WI38 (cell line): ENCODE measurements around the gene TCF19.

Experiments used
- H3K4me3 ChIP-seq: 2 replicates; pipeline ENCODE4 v1.5.1; 2011; ENCODE audit warnings: low read depth, mild to moderate bottlenecking, control low read depth, low read length
- TF ChIP-seq, protein P1 (sequence below): IDR thresholded peaks from 2 replicates; pipeline ENCODE4 v1.5.1; 2012; ENCODE audit warnings: low read depth, mild to moderate bottlenecking, control low read depth, low read length

TCF19 gene, protein sequence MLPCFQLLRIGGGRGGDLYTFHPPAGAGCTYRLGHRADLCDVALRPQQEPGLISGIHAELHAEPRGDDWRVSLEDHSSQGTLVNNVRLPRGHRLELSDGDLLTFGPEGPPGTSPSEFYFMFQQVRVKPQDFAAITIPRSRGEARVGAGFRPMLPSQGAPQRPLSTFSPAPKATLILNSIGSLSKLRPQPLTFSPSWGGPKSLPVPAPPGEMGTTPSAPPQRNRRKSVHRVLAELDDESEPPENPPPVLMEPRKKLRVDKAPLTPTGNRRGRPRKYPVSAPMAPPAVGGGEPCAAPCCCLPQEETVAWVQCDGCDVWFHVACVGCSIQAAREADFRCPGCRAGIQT

DNA sequence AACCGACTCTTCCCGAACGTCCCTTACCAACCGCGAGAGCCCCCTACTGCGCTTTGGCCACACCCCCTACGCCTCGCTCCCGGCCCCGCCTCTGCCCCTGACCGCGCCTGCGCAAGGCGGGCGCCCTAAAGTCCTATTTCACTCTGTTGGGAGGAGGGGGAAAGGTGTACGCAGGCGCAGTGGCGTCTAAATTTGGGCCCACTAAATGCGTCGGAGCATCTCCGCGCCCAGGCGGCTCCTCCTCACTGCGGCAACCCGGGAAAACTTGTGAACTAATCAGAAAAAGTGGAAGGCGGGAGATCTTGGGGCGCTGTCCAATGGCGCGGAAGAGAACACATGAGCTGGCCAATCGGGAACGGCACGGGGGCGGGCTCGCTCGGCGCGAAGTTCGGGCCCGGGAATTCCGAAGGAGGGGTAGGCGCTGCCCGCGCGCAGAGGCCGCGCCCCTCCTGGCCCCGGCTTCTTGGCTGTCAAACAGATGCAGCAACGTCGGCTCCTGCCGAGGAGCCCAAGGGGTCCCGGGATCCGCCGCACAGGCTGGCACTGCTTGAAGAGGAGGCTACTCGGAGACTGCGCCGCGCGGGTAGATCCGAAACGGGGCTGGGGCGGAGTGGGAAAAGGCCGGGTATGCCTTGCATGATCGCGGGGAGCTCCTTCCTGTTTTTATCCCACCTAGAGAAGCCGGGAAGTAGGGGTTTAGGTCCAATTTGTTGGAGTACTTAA lies at the start of gene TCF19:
Gene TCF19, plus strand, starts transcription at position 450 of the 723 bp plus-strand sequence. CDS start 881 bp downstream, outside the sequence.
- TF ChIP-seq, protein P1, sequence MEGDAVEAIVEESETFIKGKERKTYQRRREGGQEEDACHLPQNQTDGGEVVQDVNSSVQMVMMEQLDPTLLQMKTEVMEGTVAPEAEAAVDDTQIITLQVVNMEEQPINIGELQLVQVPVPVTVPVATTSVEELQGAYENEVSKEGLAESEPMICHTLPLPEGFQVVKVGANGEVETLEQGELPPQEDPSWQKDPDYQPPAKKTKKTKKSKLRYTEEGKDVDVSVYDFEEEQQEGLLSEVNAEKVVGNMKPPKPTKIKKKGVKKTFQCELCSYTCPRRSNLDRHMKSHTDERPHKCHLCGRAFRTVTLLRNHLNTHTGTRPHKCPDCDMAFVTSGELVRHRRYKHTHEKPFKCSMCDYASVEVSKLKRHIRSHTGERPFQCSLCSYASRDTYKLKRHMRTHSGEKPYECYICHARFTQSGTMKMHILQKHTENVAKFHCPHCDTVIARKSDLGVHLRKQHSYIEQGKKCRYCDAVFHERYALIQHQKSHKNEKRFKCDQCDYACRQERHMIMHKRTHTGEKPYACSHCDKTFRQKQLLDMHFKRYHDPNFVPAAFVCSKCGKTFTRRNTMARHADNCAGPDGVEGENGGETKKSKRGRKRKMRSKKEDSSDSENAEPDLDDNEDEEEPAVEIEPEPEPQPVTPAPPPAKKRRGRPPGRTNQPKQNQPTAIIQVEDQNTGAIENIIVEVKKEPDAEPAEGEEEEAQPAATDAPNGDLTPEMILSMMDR = no peak
- H3K4me3 ChIP-seq = peak within 1 kb of the TSS; percentile 77

DNA sequence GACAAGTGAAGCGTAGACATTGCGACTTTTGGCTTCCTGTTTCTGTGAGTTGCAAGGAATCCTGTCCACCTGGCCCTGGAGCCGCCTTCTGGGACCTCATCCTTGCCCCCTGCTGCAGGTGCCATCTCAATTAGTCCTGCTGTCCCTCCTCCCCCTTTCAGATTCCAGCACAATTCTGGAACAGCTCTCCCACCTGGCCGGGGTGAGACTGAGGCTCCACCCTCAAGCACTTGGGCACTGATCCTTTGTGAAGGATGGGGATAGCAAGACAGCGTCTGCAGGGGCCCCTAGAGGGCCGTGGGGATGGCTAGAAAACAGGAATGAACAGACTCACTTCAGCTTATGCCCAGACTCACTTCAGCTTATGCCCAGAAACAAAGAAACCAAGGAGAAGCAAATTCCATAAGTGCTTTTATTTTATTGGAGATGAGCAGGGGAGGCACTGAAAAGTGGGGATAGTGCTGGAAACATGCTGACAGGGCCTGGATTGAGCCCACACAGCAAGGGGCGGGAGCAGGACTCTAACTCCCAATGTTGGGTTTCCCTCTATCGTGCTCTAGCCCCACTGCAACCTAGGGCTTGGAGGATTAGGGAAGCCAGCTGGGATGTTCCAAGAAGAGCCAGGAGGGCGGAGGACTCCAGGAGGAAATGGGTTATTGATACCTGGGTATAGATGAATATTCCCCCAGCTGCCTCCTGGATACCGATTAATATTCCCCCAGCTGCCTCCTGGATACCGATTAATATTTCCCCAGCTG lies 47.4 kb upstream of the TCF19 start:
- TF ChIP-seq, protein P1 = no peak
- H3K4me3 ChIP-seq = no peak overlapping the region

DNA sequence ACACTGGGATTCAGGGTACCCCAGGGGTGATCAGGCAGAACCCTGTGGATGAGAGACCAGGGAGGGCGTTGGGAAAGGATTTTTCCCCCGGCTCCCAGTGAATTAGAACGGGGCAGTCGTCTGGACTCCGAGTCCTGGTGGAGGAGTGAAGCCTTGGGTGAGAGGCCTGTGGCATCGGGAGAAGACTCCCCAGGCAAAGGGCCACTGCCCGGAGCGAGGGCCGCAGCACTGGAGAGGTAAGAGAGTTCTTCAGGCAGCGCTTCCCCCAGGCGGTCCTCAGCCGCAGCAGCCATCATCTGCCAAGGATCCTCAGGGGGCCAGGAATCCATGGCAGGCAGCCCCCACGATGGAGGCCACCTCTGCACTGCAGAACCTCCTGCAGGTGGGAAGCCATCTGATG lies 46.7 kb upstream of the TCF19 start:
- H3K4me3 ChIP-seq = no peak overlapping the region
- TF ChIP-seq, protein P1 = no peak

DNA sequence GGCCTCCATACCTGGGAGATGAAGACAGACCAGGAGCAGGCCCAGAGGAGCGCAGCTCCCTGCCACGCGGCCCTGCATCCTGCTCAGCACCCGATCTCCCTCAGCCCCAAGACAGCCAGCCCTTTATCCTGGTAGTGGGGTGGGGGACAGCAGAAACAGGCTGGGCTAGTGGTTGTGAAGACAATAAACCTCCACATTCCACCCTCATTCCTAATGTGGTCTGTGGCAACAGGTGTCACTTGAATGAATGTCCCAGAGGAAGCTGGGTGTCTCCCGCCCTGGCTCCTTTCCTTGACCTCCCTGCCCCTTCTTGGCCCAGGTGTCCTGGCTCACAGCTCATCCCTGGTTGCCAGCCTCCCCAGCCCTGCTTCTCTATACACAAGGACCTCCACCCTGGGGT lies 45.9 kb upstream of the TCF19 start, which contains the start of gene C6orf15:
Gene C6orf15, minus strand, starts transcription at position 98 of the 400 bp plus-strand sequence. Its CDS starts 20 bp downstream, at position 78.
- no peak within 1 kb of the TSS for H3K4me3 ChIP-seq
- TF ChIP-seq, protein P1 = no peak

DNA sequence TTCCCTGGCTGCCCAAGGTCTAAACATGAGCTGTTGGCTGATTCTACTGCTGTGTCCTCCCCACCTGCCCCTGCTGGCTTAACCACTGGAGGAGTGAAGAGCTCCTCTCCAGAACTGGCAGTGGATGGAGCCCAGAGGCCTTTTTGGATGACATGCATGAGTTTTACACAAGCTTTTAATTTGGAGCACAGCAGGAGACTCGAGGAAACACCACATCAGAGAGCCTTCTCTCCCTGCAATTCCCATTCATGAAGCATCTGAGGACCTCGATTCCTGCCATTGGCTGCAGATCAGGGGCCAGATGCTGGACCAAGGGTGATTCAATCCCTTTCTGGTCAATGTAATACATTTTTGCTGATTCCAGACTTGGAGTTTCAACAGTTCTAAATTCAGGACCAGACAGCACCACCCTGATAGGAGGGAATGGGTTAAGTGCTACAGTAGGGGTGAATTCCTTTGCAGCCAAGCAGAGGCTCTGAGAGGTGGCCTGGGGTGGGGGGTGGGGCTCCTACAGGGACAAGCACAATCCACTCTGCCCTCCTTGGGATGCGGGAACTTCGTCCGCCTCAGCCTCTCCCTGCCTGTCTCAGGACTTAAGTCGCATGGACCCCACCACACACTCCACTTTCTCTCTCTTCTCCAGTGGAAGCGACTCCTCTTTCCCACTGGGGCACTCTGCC lies 44.4 kb upstream of the TCF19 start:
- no peak overlapping the region for H3K4me3 ChIP-seq
- TF ChIP-seq, protein P1 = no peak

DNA sequence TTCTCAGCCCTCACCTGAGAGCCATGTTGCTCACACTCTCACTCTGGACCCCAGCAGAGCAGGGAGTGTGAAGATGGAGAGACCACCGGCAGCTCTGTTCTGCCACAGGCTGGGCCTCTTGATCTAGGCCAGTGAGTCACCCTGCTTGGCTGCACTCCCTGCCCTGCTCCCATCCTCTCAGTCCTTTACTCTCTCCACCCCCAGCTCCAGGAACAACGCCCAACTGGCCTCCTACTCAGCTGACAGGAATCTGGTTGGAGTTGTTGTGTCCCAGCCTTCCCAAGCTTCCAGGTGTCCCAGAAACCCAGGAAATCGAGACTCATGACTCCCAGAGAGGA lies 43.9 kb upstream of the TCF19 start, which contains the start of gene PSORS1C1:
Gene PSORS1C1, plus strand, starts transcription at position 260 of the 338 bp plus-strand sequence. CDS start 14,833 bp downstream, outside the sequence.
- TF ChIP-seq, protein P1 = no peak
- peak within 1 kb of the TSS; percentile 18; the same call in 1 of the 2 replicates for H3K4me3 ChIP-seq
